Breast epithelium (tissue), 4 donors: ENCODE data around the gene SYNJ2. TPM values are rescaled to one million over a fixed set of nuclear protein-coding genes. Genes with fewer than 3 reads are reported as not detected.

ENCODE experiments used
- DNase-seq, 2 donors: peaks; one replicate each; pipeline ENCODE4 v3.0.0-alpha.2; 2019; ENCODE audit warnings: low spot score in 2 of 2
- H3K27ac ChIP-seq, 2 donors: fragments of 200-600 bp; sonication (generic) in 1 of 2; one replicate each; pipeline ENCODE4 v1.5.1; 2016 to 2019; ENCODE audit warnings: mild to moderate bottlenecking in 1 of 2
- H3K27me3 ChIP-seq, 2 donors: fragments of 200-600 bp; sonication (generic) in 1 of 2; one replicate each; pipeline versions ENCODE4 v1.5.1 to v1.6.0; 2017 to 2019; ENCODE audit warnings: control low read depth in 1 of 2, mild to moderate bottlenecking in 1 of 2
- H3K36me3 ChIP-seq: fragments of 200-600 bp; one replicate; pipeline ENCODE4 v1.5.1; 2019
- H3K4me1 ChIP-seq, 2 donors: fragments of 200-600 bp; sonication (generic); one replicate each; pipeline ENCODE4 v1.5.1; 2016 to 2019; ENCODE audit warnings: control low read depth in 1 of 2
- H3K4me3 ChIP-seq, 3 donors: fragments of 200-600 bp; sonication (generic); 1 replicate in 2 of 3; 2 replicates in 1 of 3; pipeline ENCODE4 v1.5.1; 2016 to 2019; ENCODE audit warnings: mild to moderate bottlenecking in 3 of 3, moderate library complexity in 2 of 3
- H3K9me3 ChIP-seq, 2 donors: fragments of 200-600 bp; sonication (generic) in 1 of 2; one replicate each; pipeline ENCODE4 v1.5.1; 2016 to 2019; ENCODE audit warnings: control low read depth in 1 of 2
- CTCF ChIP-seq, 3 donors: fragments of 450-650 bp; IDR thresholded peaks; one replicate each; pipeline ENCODE4 v1.5.1; 2016 to 2017; ENCODE audit warnings: antibody characterized with exemption in 3 of 3, mild to moderate bottlenecking in 3 of 3, moderate library complexity in 3 of 3
- POLR2A ChIP-seq: fragments of 450-650 bp; IDR thresholded peaks from one replicate; pipeline ENCODE4 v1.6.1; 2016; ENCODE audit warnings: antibody characterized with exemption, mild to moderate bottlenecking, moderate library complexity
- POLR2AphosphoS5 ChIP-seq, 3 donors: sonication (generic); formaldehyde crosslinking; IDR thresholded peaks; one replicate each; pipeline ENCODE4 v1.6.1; 2017; ENCODE audit warnings: antibody characterized with exemption in 3 of 3
- intact Hi-C: fragments of 100-400 bp; cut with DNase I; formaldehyde crosslinking; loops from one replicate; pipeline ENCODE4 v1.15.1; 2023; ENCODE audit warnings: low total_unique reads
- total RNA-seq, 3 donors: library from RNA; depleted of rRNA; stranded (reverse); fragments of >200 nt; gene quantifications; one replicate each; pipeline ENCODE4 v1.1.0, GENCODE V29; 2016

SYNJ2 gene
- total RNA-seq, 3 donors from 2014 or later, result 3.0 to 20.2 (median 15.7) TPM

GRCh38 chr6:158042245-158042798 is 60.7 kb downstream of the SYNJ2 start:
- H3K27me3 ChIP-seq, result no peaks in the 10 kb centered on the region
- no peaks in the 10 kb centered on the region for H3K36me3 ChIP-seq
- peak overlapping the region in 1 of 3 donors; percentile 31 for H3K4me3 ChIP-seq
- TF ChIP-seq CTCF (IDR thresholded peaks at IDR 0.05), result no peak
- no peak for TF ChIP-seq POLR2A
- TF ChIP-seq POLR2AphosphoS5 (IDR thresholded peaks at IDR 0.05), result peak; percentile 27 to 45 (median 36)
- no peak for DNase-seq
- H3K4me1 ChIP-seq, result peaks cover 0 to 6% of the 10 kb centered on the region in 2 donors
- intact Hi-C loops, result loop anchor here (5.0 kb wide), 1 partner anchor 60 kb away; the partner anchor contains the start of gene SYNJ2
- H3K27ac ChIP-seq, result peak overlapping the region; percentile 81 to 82
- H3K9me3 ChIP-seq, result no peaks in the 10 kb centered on the region

GRCh38 chr6:158043008-158043407 is 61.3 kb downstream of the SYNJ2 start:
- Histone ChIP-seq H3K9me3 (no peaks in the 10 kb centered on the region), H3K4me3 (no peak overlapping the region), H3K27ac (peak overlapping the region; percentile 81 to 82), H3K27me3 (no peaks in the 10 kb centered on the region), H3K36me3 (no peaks in the 10 kb centered on the region), H3K4me1 (peaks cover 0 to 6% of the 10 kb centered on the region in 2 donors)
- no peak for DNase-seq
- no peak for TF ChIP-seq POLR2AphosphoS5 (IDR thresholded peaks at IDR 0.05)
- TF ChIP-seq CTCF (IDR thresholded peaks at IDR 0.05), result no peak
- no peak for TF ChIP-seq POLR2A
- intact Hi-C loops, result loop anchor here (5.0 kb wide), 1 partner anchor 61 kb away; the partner anchor contains the start of gene SYNJ2

GRCh38 chr6:158043586-158044524 is 62.2 kb downstream of the SYNJ2 start:
- DNase-seq, result no peak

DNA sequence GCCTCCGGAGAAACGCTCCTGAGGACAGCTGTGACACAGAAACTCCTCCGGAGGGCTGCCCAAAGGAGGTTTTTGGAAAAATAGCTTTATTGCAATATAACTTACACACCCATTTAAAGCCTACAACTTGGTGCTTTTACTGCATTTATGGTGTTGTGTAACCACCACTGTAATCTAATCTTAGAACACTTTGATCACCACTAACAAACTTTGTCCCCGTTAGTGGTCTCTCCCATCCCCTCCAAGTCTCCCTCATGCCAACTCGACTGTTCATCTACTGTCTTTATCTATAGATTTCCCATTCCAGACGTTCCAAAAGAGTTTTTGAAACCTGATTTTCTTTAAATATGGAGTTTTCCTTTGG is 62.8 kb downstream of the SYNJ2 start:
- intact Hi-C loops, result loop anchor here (5.0 kb wide), 1 partner anchor 62 kb away; the partner anchor contains the start of gene SYNJ2
- H3K4me1 ChIP-seq, result peaks cover 0 to 6% of the 10 kb centered on the region in 2 donors
- no peaks in the 10 kb centered on the region for H3K36me3 ChIP-seq
- DNase-seq, result no peak
- no peaks in the 10 kb centered on the region for H3K27me3 ChIP-seq
- H3K4me3 ChIP-seq, result no peak overlapping the region
- H3K9me3 ChIP-seq, result no peaks in the 10 kb centered on the region
- no peak for TF ChIP-seq POLR2A
- no peak overlapping the region for H3K27ac ChIP-seq

More at GRCh38 chr6:158043586-158044524, 62.2 kb downstream of the SYNJ2 start:
- Histone ChIP-seq H3K4me1 (peaks cover 0 to 6% of the 10 kb centered on the region in 2 donors), H3K27me3 (no peaks in the 10 kb centered on the region), H3K9me3 (no peaks in the 10 kb centered on the region), H3K36me3 (no peaks in the 10 kb centered on the region), H3K27ac (peak overlapping the region in 1 of 2 donors; percentile 81), H3K4me3 (no peak overlapping the region)
- TF ChIP-seq POLR2AphosphoS5 (IDR thresholded peaks at IDR 0.05), result no peak
- no peak for TF ChIP-seq POLR2A
- TF ChIP-seq CTCF (IDR thresholded peaks at IDR 0.05), result no peak
- intact Hi-C loops, result loop anchor here (5.0 kb wide), 1 partner anchor 62 kb away; the partner anchor contains the start of gene SYNJ2

DNA sequence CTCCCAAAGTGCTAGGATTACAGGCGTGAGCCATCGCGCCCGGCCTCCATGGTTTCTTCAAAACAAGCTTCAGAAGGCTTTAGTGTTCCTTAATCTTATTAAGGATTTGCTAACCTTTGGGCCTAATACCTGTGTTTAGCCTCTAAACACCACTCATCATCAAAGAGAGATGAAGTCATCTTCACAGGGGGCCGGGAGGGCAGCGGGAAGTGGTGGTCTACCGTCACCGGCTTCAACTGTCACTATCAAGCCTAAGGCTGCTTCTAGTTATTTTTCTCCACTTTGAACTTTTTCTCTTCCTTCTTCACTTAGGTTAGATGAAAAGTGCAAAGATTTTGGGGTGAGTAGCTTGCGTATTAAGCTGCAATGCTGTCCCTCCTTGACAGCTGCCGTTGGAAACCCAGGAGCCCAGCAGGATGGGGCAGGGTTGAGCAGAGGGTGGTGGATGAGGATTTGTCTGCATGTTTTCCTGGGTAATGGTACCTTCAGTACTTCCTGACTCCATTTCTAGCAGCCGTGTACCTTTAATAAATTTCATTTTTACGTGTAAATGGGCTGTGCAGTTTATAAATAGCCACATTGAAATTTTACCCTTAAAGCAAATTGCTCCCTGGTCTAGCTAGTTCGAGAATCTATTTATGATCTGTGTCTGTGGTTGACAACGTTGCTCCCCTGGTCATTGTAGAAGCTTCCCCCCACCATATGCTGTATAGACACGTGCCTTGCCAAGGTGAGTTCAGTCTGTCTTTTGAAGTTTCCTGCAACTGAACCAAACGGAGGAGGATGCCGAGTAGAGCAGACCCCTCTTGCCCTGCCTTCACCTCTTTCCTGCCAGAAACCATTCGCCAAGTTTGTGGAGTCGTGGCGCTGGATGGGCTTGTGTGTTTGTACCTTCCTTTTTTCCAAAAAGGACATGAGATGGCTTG is 64.8 kb downstream of the SYNJ2 start:
- DNase-seq, result no peak

More for the DNA sequence above, 64.8 kb downstream of the SYNJ2 start:
- no peak overlapping the region for H3K4me3 ChIP-seq
- H3K4me1 ChIP-seq, result peaks cover 0 to 6% of the 10 kb centered on the region in 2 donors
- TF ChIP-seq POLR2AphosphoS5 (IDR thresholded peaks at IDR 0.05), result no peak
- H3K36me3 ChIP-seq, result no peaks in the 10 kb centered on the region
- H3K27ac ChIP-seq, result no peak overlapping the region
- H3K9me3 ChIP-seq, result no peaks in the 10 kb centered on the region
- intact Hi-C loops, result no loop called here
- H3K27me3 ChIP-seq, result no peaks in the 10 kb centered on the region
